Measurements from ENCODE around the gene ZBED4.

DNA sequence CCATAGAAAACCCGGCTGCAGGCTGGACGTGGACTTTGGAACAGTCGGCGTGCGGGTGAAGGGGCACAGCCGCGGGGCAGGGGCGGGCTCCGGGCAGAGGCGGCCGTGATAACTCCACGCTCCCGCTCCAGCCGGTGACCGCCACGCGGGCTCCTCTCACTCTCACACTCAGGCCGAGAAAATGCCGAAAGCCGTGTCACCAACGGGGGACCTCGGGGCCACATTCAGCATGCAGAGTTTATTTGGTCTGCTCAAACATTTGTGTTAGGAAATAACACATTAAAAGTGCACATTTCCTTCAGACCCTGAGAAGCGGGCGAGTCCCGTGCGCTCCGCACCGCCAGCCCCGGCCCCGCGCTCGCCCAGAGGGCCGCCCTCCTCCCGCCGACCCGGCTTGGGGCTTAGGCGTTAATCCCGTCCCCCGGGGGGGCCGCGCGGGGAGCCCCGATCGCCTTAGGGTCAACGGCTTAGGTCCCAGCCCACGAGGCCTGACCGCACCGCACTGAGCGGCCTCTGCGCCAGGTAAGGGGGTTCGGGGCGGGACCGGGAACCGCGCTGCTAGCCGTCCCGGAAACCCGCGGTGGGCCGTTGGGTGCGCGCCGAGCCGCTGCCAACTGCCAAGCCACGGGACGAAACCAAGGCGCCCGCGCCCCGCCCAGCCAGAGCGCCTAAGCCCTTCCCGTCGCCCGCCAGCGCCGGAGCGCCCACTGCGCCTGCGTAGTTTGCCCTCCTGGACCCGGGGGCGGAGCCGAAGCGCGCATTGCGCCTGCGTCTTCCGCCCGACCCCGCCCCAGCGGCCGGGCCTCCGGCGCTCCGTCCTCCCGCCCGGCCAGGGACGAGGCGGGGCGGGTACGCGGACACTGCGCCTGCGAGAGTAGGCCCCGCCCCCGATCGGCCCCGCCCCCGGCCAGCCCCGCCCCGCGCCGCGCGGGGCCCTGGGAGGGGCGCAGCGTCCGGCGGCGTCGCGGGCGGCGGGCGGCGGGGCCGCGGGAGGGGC is at the start of gene ZBED4:
- TF ChIP-seq, protein P1, sequence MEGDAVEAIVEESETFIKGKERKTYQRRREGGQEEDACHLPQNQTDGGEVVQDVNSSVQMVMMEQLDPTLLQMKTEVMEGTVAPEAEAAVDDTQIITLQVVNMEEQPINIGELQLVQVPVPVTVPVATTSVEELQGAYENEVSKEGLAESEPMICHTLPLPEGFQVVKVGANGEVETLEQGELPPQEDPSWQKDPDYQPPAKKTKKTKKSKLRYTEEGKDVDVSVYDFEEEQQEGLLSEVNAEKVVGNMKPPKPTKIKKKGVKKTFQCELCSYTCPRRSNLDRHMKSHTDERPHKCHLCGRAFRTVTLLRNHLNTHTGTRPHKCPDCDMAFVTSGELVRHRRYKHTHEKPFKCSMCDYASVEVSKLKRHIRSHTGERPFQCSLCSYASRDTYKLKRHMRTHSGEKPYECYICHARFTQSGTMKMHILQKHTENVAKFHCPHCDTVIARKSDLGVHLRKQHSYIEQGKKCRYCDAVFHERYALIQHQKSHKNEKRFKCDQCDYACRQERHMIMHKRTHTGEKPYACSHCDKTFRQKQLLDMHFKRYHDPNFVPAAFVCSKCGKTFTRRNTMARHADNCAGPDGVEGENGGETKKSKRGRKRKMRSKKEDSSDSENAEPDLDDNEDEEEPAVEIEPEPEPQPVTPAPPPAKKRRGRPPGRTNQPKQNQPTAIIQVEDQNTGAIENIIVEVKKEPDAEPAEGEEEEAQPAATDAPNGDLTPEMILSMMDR (IDR thresholded peaks at IDR 0.05; ENCODE audit: low read length): no peak
- no peak for TF ChIP-seq EZH2 (optimal IDR thresholded peaks at IDR 0.05; ENCODE audit: low read depth, low read length)
